ENCODE measurements around the gene PTAR1. TPM values are rescaled to one million over a fixed set of nuclear protein-coding genes. Genes with fewer than 3 reads are reported as not detected.

PTAR1 gene
- total and polyA plus RNA-seq, 2 donors from 2014 or later, result 7.7 to 61.4 TPM

GRCh38 chr9:69740872-69741505 is 18.8 kb downstream of the PTAR1 start:
- intact Hi-C loops (cut with DNase I), result no loop called here
- FAIRE-seq, result no peak

GRCh38 chr9:69731348-69731747 is 28.5 kb downstream of the PTAR1 start:
- Histone ChIP-seq H3K9ac (ENCODE audit: low read length in 3 of 3) (no peak overlapping the region), H3K27me3 (ENCODE audit: control insufficient read depth, insufficient read depth, low read length) (no peaks in the 10 kb centered on the region), H3K4me3 (ENCODE audit: low read length in 3 of 3) (no peak overlapping the region), H3K36me3 (ENCODE audit: control insufficient read depth in 2 of 3, insufficient read depth in 3 of 3, low read length in 3 of 3) (peaks cover 18 to 33% (median 30%) of the 10 kb centered on the region in 3 donors), H3K9me3 (ENCODE audit: control insufficient read depth in 2 of 3, insufficient read depth in 1 of 3, low read length in 3 of 3) (no peaks in the 10 kb centered on the region), H3K4me1 (ENCODE audit: control insufficient read depth in 2 of 3, insufficient read depth in 2 of 3, low read depth in 1 of 3, low read length in 3 of 3) (no peaks in the 10 kb centered on the region), H3K27ac (ENCODE audit: low read depth in 2 of 2, low read length in 2 of 2) (no peak overlapping the region)
- TF ChIP-seq CTCF (IDR thresholded peaks at IDR 0.05; ENCODE audit: borderline replicate concordance, extremely low read depth, insufficient read depth), result no peak
- no peak for FAIRE-seq
- intact Hi-C loops (cut with DNase I), result no loop called here
- no peak for DNase-seq

More at GRCh38 chr9:69740872-69741505, 18.8 kb downstream of the PTAR1 start:
- peaks cover 0 to 5% (median 2%) of the 10 kb centered on the region in 3 donors for H3K36me3 ChIP-seq (ENCODE audit: control insufficient read depth in 2 of 3, insufficient read depth in 3 of 3, low read length in 3 of 3)
- no peak for TF ChIP-seq CTCF (IDR thresholded peaks at IDR 0.05; ENCODE audit: borderline replicate concordance, extremely low read depth, insufficient read depth)
- no peaks in the 10 kb centered on the region for H3K9me3 ChIP-seq (ENCODE audit: control insufficient read depth in 2 of 3, insufficient read depth in 1 of 3, low read length in 3 of 3)
- DNase-seq, result no peak
- no peaks in the 10 kb centered on the region for H3K27me3 ChIP-seq (ENCODE audit: control insufficient read depth, insufficient read depth, low read length)
- H3K27ac ChIP-seq (ENCODE audit: low read depth in 2 of 2, low read length in 2 of 2), result no peak overlapping the region
- peaks cover 0 to 3% (median 0%) of the 10 kb centered on the region in 3 donors for H3K4me1 ChIP-seq (ENCODE audit: control insufficient read depth in 2 of 3, insufficient read depth in 2 of 3, low read depth in 1 of 3, low read length in 3 of 3)
- H3K9ac ChIP-seq (ENCODE audit: low read length in 3 of 3), result no peak overlapping the region
- no peak overlapping the region for H3K4me3 ChIP-seq (ENCODE audit: low read length in 3 of 3)

GRCh38 chr9:69719983-69720382 is 39.8 kb downstream of the PTAR1 start:
- TF ChIP-seq CTCF (IDR thresholded peaks at IDR 0.05; ENCODE audit: borderline replicate concordance, extremely low read depth, insufficient read depth), result no peak
- H3K4me3 ChIP-seq (ENCODE audit: low read length in 3 of 3), result no peak overlapping the region
- intact Hi-C loops (cut with DNase I), result no loop called here
- H3K9me3 ChIP-seq (ENCODE audit: control insufficient read depth in 2 of 3, insufficient read depth in 1 of 3, low read length in 3 of 3), result no peaks in the 10 kb centered on the region
- peaks cover 0 to 7% (median 0%) of the 10 kb centered on the region in 3 donors for H3K4me1 ChIP-seq (ENCODE audit: control insufficient read depth in 2 of 3, insufficient read depth in 2 of 3, low read depth in 1 of 3, low read length in 3 of 3)
- no peaks in the 10 kb centered on the region for H3K27me3 ChIP-seq (ENCODE audit: control insufficient read depth, insufficient read depth, low read length)
- H3K27ac ChIP-seq (ENCODE audit: low read depth in 2 of 2, low read length in 2 of 2), result peak overlapping the region in 1 of 2 donors; percentile 29
- FAIRE-seq (peak; percentile 51), DNase-seq (peak in 1 of 5 donors; percentile 8)
- H3K36me3 ChIP-seq (ENCODE audit: control insufficient read depth in 2 of 3, insufficient read depth in 3 of 3, low read length in 3 of 3), result peaks cover 13 to 19% (median 17%) of the 10 kb centered on the region in 3 donors
- H3K9ac ChIP-seq (ENCODE audit: low read length in 3 of 3), result no peak overlapping the region
